HepG2 (cell line): ENCODE data around the gene PRPSAP2. TPM values are rescaled to one million over a fixed set of nuclear protein-coding genes. Genes with fewer than 3 reads are reported as not detected.

Experiments
- ASH2L ChIP-seq: fragments of 300-600, 200-600 bp; sonication (generic); IDR thresholded peaks from 2 replicates; pipeline ENCODE4 v1.7.0; 2017; ENCODE audit warnings: low read depth, mild to moderate bottlenecking, moderate library complexity, mixed read lengths, low read length; ENCODE audit not compliant: insufficient read length
- GATA4 ChIP-seq: sonication (generic); IDR thresholded peaks from 2 replicates; pipeline ENCODE4 v1.6.1; 2016; ENCODE audit warnings: antibody characterized with exemption, low read depth, borderline replicate concordance
- MLXIP ChIP-seq: sonication (generic); formaldehyde crosslinking; IDR thresholded peaks from 2 replicates; pipeline ENCODE4 v1.9.0; 2021; ENCODE audit warnings: missing genetic modification reagents, borderline replicate concordance
- RNF219 ChIP-seq: sonication (generic); formaldehyde crosslinking; IDR thresholded peaks from 2 replicates; pipeline ENCODE4 v1.5.0; 2020; ENCODE audit warnings: mild to moderate bottlenecking, missing genetic modification reagents
- SETDB1 ChIP-seq: sonication (generic); formaldehyde crosslinking; IDR thresholded peaks from 2 replicates; pipeline ENCODE4 v1.5.1; 2020; ENCODE audit warnings: missing genetic modification reagents, mild to moderate bottlenecking, borderline replicate concordance
- SMARCC2 ChIP-seq: fragments of 450-650 bp; IDR thresholded peaks from 2 replicates; pipeline ENCODE4 v1.6.1; 2017; ENCODE audit warnings: antibody characterized with exemption, mild to moderate bottlenecking
- ZBTB34 ChIP-seq: sonication (generic); formaldehyde crosslinking; IDR thresholded peaks from 2 replicates; pipeline ENCODE4 v1.8.0; 2022; ENCODE audit warnings: mild to moderate bottlenecking, missing genetic modification reagents
- ZNF331 ChIP-seq: sonication (generic); formaldehyde crosslinking; IDR thresholded peaks from 2 replicates; pipeline ENCODE4 v1.4.0; 2020; ENCODE audit warnings: missing genetic modification reagents
- ZNF597 ChIP-seq: sonication (generic); formaldehyde crosslinking; IDR thresholded peaks from 2 replicates; pipeline ENCODE4 v1.5.0; 2020; ENCODE audit warnings: missing genetic modification reagents
- ZNF781 ChIP-seq: sonication (generic); formaldehyde crosslinking; IDR thresholded peaks from 2 replicates; pipeline ENCODE4 v1.5.1; 2020; ENCODE audit warnings: borderline replicate concordance, mild to moderate bottlenecking, missing genetic modification reagents; ENCODE audit errors: not compliant biosample characterization
- polyA plus RNA-seq, 8 experiments: library from polyadenylated mRNA; depleted of rRNA in 3 of 8; stranded (reverse) in 7 of 8; unstranded in 1 of 8; fragments of >200 nt; fragmentation: Illumina TruSeq in 4 of 8; extraction: Trizol in 4 of 8; gene quantifications; 2 replicates each; pipeline versions ENCODE4 v1.2.1 to v1.2.3, GENCODE V29; 2011 to 2016; ENCODE audit warnings: low read depth in 4 of 8, missing spikeins in 1 of 8, mixed read lengths in 1 of 8; ENCODE audit not compliant: insufficient read depth in 1 of 8
- total RNA-seq, 5 experiments: library from RNA; depleted of rRNA; stranded (reverse); fragments of >200 nt; fragmentation: Illumina TruSeq; extraction: Trizol; gene quantifications; 2 replicates each; pipeline ENCODE4 v1.2.3, GENCODE V29; 2016; ENCODE audit warnings: low read depth in 1 of 5
- TF ChIP-seq, protein P1 (sequence below), 2 experiments: fragments of 450-650 bp in 1 of 2; sonication (generic) in 1 of 2; formaldehyde crosslinking in 1 of 2; IDR thresholded peaks; 2 replicates each; pipeline versions ENCODE4 v1.6.1 to v1.8.0; 2016 to 2022; ENCODE audit warnings: antibody characterized with exemption in 1 of 2, mild to moderate bottlenecking in 1 of 2, missing genetic modification reagents in 1 of 2

The PRPSAP2 gene
- total and polyA plus RNA-seq, 2 of the 13 experiments (the other 11 are each of a cell fraction or from before 2014, with no cell fraction given), result 34.0 to 58.9 TPM

DNA sequence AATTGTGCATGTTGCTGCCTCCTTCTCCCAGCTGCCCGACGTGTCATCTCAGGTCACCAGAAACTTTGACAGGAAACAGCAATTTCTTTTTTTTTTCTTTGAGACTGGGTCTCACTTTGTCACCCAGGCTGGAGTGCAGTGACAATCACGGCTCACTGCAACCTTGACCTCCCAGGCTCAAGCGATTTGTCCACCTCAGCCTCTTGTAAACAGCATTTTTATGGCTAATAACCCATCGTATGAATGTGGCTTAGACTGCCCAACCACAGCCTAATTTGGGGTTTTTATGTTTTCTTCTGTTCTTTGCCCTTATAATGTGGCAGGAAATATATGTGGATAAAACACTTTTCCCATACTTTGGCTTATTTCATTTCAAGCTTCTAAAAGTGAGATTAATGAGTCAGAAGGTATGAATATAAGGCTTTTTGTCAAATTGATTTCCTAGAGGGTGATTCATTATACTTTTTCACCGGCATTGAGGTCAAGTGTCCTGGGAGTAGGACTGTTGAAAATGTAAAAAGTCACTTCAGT is 63.0 kb downstream of the PRPSAP2 start (continued):
- no peak for TF ChIP-seq ZNF781
- no peak for TF ChIP-seq SETDB1 (CRISPR knock-in tag)
- no peak for TF ChIP-seq MLXIP (CRISPR knock-in tag)
- no peak for TF ChIP-seq GATA4
- no peak for TF ChIP-seq ZNF331 (CRISPR knock-in tag)
- no peak for TF ChIP-seq ZNF597 (CRISPR knock-in tag)
- no peak for TF ChIP-seq SMARCC2
- TF ChIP-seq, protein P1, sequence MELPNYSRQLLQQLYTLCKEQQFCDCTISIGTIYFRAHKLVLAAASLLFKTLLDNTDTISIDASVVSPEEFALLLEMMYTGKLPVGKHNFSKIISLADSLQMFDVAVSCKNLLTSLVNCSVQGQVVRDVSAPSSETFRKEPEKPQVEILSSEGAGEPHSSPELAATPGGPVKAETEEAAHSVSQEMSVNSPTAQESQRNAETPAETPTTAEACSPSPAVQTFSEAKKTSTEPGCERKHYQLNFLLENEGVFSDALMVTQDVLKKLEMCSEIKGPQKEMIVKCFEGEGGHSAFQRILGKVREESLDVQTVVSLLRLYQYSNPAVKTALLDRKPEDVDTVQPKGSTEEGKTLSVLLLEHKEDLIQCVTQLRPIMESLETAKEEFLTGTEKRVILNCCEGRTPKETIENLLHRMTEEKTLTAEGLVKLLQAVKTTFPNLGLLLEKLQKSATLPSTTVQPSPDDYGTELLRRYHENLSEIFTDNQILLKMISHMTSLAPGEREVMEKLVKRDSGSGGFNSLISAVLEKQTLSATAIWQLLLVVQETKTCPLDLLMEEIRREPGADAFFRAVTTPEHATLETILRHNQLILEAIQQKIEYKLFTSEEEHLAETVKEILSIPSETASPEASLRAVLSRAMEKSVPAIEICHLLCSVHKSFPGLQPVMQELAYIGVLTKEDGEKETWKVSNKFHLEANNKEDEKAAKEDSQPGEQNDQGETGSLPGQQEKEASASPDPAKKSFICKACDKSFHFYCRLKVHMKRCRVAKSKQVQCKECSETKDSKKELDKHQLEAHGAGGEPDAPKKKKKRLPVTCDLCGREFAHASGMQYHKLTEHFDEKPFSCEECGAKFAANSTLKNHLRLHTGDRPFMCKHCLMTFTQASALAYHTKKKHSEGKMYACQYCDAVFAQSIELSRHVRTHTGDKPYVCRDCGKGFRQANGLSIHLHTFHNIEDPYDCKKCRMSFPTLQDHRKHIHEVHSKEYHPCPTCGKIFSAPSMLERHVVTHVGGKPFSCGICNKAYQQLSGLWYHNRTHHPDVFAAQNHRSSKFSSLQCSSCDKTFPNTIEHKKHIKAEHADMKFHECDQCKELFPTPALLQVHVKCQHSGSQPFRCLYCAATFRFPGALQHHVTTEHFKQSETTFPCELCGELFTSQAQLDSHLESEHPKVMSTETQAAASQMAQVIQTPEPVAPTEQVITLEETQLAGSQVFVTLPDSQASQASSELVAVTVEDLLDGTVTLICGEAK (IDR thresholded peaks at IDR 0.05), result no peak
- TF ChIP-seq, protein P1 (CRISPR knock-in tag; IDR thresholded peaks at IDR 0.05), result no peak
- TF ChIP-seq ZBTB34, result no peak
- TF ChIP-seq ASH2L, result no peak
- TF ChIP-seq RNF219 (CRISPR knock-in tag), result no peak
